NCI-H526 (cell line): Measurements from ENCODE around the gene DDA1.

Experiments used
- DNase-seq, 2 experiments: peaks; one replicate each; lab custom pipeline; 2025; lab: John Stamatoyannopoulos, UW

Gene DDA1

GRCh38 chr19:17329366-17330261 lies 20.3 kb downstream of the DDA1 start:
- DNase-seq, result no peak

GRCh38 chr19:17330262-17331044 lies 21.1 kb downstream of the DDA1 start:
- DNase-seq, result no peak

GRCh38 chr19:17331045-17331558 lies 21.7 kb downstream of the DDA1 start:
- peak in 1 of 2 experiments; percentile 43 for DNase-seq

- no peak for DNase-seq
These were observed 23.0 kb downstream of the DDA1 start for GRCh38 chr19:17332360-17332676.

GRCh38 chr19:17332677-17333581 lies 23.6 kb downstream of the DDA1 start:
- peak; percentile 42 to 49 for DNase-seq

GRCh38 chr19:17333611-17334413 lies 24.4 kb downstream of the DDA1 start:
- no peak for DNase-seq

- DNase-seq, result peak; percentile 89 to 95
These were observed 25.3 kb downstream of the DDA1 start, which contains the start of gene ANO8 for GRCh38 chr19:17334414-17335409. ANO8 (minus strand) TSS chr19:17334855; CDS start chr19:17334670, 185 bp downstream.

GRCh38 chr19:17335575-17335974 lies 26.2 kb downstream of the DDA1 start:
- no peak for DNase-seq

- DNase-seq, result peak; percentile 96 to 98
These were observed 27.7 kb downstream of the DDA1 start, which contains the start of gene GTPBP3 for GRCh38 chr19:17336872-17337674. GTPBP3 (plus strand) TSS chr19:17337553; CDS start chr19:17337612, 59 bp downstream.

GRCh38 chr19:17337675-17338432 lies 28.5 kb downstream of the DDA1 start:
- DNase-seq, result peak in 1 of 2 experiments; percentile 55

GRCh38 chr19:17338433-17339078 lies 29.2 kb downstream of the DDA1 start:
- no peak for DNase-seq

- DNase-seq, result no peak
These were observed 29.9 kb downstream of the DDA1 start for GRCh38 chr19:17339088-17339741.

- no peak for DNase-seq
These were observed 31.0 kb downstream of the DDA1 start for GRCh38 chr19:17340302-17340870.

- DNase-seq, result no peak
These were observed 31.6 kb downstream of the DDA1 start for GRCh38 chr19:17340871-17341357.

GRCh38 chr19:17341386-17341785 lies 32.0 kb downstream of the DDA1 start:
- no peak for DNase-seq

- no peak for DNase-seq
These were observed 32.5 kb downstream of the DDA1 start for GRCh38 chr19:17341845-17342244.
